GM18526 (cell line): Measurements from ENCODE around the gene GPR21.

Source experiments
- POLR2A ChIP-seq: IDR thresholded peaks from 3 replicates; pipeline ENCODE4 v1.6.1; 2011; ENCODE audit not compliant: insufficient read length; ENCODE audit errors: extremely low read depth

GPR21 gene

DNA sequence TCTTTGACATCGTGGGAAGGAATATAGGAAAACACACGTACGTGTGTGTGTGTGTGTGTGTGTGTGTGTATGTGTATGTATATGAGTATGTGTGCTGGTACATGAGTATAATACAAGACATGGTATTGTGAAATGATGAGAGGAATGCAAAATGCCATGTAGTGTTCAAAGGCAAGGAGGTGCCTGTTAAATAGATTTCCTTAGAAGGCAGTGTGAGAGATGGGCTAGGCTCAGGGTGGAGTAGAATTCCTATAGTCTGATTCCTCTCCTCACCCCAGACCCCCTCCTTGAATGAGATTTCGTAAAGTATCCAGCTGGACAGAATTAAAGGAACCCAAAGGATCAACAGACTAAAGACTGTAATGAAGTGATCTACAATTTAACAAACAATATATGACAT, 11.1 kb downstream of the GPR21 start:
- no peak for TF ChIP-seq POLR2A

- TF ChIP-seq POLR2A: no peak
These were observed 13.1 kb downstream of the GPR21 start for GRCh38 chr9:123046406-123047195.

DNA sequence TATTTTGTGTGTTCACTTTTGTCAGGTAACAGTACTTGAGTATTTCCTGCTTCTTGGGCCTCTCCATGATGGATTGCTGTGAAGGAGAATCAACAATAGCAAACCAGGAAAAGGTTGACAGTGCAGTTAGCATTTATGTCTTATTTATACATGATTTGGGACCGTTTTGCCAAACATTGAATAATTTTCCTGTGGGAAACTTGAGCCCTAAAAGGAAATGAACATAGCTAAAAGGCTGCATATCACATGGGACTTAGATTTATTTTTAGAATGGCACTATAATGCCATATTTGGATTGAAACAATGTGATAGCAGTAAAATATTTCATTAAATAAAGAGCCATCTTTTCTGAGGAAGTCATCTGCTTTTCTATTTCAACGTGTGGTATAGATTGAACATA, 15.3 kb downstream of the GPR21 start:
- TF ChIP-seq POLR2A: no peak

DNA sequence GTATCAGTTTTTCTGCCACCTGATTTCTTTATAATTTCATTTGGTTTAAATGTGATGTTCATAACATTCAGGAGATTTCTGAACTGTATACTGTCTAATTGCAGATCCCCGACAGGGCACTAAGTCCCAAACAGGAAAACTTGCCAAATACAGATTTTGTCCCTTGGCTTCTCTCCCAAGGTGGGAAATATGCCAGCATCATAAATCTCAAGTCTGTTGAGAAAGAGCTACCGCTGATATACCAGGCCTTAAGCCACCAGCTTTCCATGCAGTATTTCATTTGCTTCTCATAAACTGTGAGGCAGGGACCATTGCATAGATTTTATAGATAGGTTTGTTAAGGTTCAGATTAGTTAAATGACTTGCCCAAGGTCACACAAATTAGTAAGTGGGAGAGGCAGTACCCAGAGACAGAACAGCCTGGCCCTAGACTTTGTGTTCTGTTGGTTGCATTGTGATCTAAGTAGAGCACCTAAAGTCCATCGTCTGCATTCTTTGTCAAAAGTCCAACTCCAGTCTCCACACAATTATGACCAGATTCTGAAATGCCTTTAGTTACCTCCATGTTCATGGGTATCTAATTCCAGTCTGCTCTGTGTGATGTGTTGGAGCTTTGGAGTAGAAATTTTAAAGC, 16.2 kb downstream of the GPR21 start:
- TF ChIP-seq POLR2A: no peak

DNA sequence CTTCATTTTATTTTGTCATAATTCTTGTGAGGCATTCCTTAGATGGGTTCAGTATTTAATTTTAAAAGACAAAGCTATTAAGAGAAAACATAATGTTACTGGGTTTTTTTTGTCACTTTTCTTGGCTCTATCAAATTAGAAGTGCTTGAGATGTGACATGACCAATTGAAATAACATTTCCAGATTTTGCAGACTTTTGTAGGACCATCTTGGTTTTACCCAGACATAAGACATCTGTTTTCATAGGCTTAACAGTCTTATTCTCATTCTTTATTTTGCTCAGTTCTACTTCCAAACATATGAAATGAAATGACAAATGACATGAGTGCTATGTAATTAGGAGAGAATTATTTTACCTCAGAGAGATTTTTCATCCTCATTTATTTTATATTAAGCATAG, 19.6 kb downstream of the GPR21 start:
- no peak for TF ChIP-seq POLR2A

GRCh38 chr9:123053711-123054110, 20.2 kb downstream of the GPR21 start:
- no peak for TF ChIP-seq POLR2A

DNA sequence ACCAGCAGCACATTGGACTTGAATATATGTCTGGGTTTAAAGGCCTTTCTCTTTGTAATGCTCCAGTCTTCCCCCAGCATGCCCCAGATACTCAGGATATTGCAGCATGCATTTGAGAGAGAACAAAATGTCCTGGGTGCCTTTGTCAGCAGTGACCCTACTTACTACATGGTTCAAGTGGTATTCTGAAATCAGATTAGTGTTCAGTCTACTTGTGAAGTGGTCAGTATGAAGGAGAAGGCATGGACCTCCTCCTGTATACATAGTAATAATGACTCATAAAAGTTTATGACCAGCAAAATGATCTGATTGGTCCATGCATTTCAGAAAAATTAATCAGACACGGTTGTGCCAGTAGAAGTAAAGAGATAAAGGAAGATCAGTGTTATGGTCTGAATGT, 25.4 kb downstream of the GPR21 start:
- no peak for TF ChIP-seq POLR2A

- no peak for TF ChIP-seq POLR2A
These were observed 26.2 kb downstream of the GPR21 start for GRCh38 chr9:123059472-123060220.

DNA sequence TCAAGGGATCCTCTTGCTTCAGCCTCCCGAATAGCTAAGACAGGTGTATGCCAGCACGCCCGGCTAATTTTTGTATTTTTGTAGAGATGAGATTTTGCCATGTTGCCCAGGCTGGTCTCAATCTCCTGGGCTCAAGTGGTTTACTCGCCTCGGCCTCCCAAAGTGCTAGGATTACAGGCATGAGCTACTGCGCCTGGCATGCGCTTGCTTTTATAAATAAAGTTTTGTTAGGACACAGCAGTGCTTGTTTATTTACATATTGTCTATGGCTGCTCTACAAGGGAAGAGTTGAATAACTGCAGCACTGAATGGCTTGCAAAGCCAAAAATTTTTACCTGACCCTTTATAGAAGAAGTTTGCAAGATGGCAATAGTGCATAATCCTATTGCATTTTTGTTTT, 27.7 kb downstream of the GPR21 start:
- no peak for TF ChIP-seq POLR2A

- TF ChIP-seq POLR2A: no peak
These were observed 29.1 kb downstream of the GPR21 start for GRCh38 chr9:123062351-123063176.

GRCh38 chr9:123063177-123063598, 29.7 kb downstream of the GPR21 start:
- TF ChIP-seq POLR2A: no peak

DNA sequence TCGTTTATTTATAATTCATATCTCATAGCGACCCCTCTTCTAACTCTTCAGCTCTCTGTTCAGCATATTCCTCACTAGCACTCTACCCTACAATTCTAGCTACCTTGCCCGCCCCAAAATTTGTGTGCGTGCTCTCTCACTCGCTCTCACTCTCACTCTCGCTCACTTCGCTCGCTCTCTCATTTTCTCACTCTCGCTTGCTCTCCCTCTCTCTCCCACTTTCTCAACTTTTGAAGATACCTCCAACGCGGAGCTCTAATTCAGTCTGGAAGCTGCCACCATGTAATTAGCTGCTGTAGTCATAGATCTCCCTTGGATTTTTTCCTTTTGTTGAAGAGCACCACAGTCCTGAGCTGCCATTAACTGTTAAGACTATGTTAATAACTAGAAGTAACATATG, 30.4 kb downstream of the GPR21 start:
- no peak for TF ChIP-seq POLR2A

- no peak for TF ChIP-seq POLR2A
These were observed 31.2 kb downstream of the GPR21 start for GRCh38 chr9:123064716-123065115.

DNA sequence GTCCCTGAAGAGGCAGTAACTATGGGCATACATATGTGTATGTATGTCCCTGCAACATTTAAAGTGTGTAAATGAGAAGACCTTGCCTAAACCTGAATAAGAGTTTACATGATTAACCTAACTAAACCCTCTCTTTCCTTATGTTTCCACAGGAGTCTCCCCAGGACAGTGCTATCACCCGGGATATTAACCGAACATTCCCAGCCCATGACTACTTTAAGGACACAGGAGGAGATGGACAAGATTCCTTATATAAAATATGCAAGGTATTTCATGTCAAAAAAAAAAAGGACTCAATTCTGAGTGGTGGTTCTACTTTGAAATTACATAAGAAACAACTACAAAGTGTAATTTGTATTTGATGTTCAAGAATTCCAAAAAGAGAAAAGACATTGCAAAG, 31.7 kb downstream of the GPR21 start:
- no peak for TF ChIP-seq POLR2A

- no peak for TF ChIP-seq POLR2A
These were observed 33.7 kb downstream of the GPR21 start for GRCh38 chr9:123067136-123067535.
